Measurements from ENCODE around the gene SLC19A1. TPM values are rescaled to one million over a fixed set of nuclear protein-coding genes. Genes with fewer than 3 reads are reported as not detected.

SLC19A1 gene
- 1 to 10 TPM; 5.6 to 6.7 (median 6.6) TPM for total RNA-seq

DNA sequence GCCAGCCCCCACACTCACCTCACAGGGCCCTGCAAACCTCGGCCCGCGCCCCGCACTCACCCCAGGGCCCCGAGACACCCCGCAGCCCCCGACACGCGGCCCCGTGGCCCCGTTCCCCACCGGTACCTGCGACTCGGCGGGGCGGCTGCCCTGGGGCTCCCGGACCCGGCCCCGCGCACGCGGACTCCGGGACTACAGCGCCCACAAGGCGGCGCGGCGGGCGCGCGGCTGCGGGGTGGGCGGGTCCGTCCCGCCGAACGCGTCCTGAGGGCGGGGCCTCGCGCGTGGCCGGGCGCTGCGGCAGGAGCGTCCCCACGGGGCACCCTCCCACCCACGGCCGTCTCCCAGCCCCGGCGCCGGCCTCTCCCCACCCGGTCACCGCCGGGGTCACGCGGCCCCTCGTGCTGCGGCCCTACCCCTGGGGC, at the start of gene SLC19A1:
Gene SLC19A1 (minus strand): TSS at position 199 of the 425 bp plus-strand sequence. CDS start 4,481 bp downstream, outside the sequence.
- Histone ChIP-seq H3K36me3 (no peaks in the 10 kb centered on the region), H3K9me3 (no peaks in the 10 kb centered on the region), H3K27ac (peak within 1 kb of the TSS; percentile 78 to 91), H3K4me1 (peaks cover 4 to 6% of the 10 kb centered on the region in 2 donors), H3K4me3 (peak within 1 kb of the TSS; percentile 62 to 97 (median 75)), H3K27me3 (no peaks in the 10 kb centered on the region)
- DNase-seq (ENCODE audit: low spot score in 2 of 2), result peak; percentile 24 to 63
- intact Hi-C loops (cut with DNase I; ENCODE audit: low total_unique reads), result loop anchor here (10.0 kb wide), 1 partner anchor 677 kb away; no protein-coding TSS in a partner anchor
- TF ChIP-seq, protein P1, sequence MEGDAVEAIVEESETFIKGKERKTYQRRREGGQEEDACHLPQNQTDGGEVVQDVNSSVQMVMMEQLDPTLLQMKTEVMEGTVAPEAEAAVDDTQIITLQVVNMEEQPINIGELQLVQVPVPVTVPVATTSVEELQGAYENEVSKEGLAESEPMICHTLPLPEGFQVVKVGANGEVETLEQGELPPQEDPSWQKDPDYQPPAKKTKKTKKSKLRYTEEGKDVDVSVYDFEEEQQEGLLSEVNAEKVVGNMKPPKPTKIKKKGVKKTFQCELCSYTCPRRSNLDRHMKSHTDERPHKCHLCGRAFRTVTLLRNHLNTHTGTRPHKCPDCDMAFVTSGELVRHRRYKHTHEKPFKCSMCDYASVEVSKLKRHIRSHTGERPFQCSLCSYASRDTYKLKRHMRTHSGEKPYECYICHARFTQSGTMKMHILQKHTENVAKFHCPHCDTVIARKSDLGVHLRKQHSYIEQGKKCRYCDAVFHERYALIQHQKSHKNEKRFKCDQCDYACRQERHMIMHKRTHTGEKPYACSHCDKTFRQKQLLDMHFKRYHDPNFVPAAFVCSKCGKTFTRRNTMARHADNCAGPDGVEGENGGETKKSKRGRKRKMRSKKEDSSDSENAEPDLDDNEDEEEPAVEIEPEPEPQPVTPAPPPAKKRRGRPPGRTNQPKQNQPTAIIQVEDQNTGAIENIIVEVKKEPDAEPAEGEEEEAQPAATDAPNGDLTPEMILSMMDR (IDR thresholded peaks at IDR 0.05), result peak in 1 of 3 donors; percentile 49
- TF ChIP-seq POLR2AphosphoS5 (IDR thresholded peaks at IDR 0.05) (no peak), POLR2A (IDR thresholded peaks at IDR 0.05) (no peak)

- no peak for DNase-seq (ENCODE audit: low spot score in 2 of 2)
- Histone ChIP-seq H3K27me3 (peaks cover 3 to 13% of the 10 kb centered on the region in 2 donors), H3K4me1 (no peaks in the 10 kb centered on the region), H3K9me3 (peaks cover 0 to 11% of the 10 kb centered on the region in 2 donors), H3K36me3 (no peaks in the 10 kb centered on the region), H3K4me3 (no peak overlapping the region), H3K27ac (no peak overlapping the region)
- no peak for TF ChIP-seq POLR2AphosphoS5 (IDR thresholded peaks at IDR 0.05)
- TF ChIP-seq POLR2A (IDR thresholded peaks at IDR 0.05), result no peak
- TF ChIP-seq, protein P1 (IDR thresholded peaks at IDR 0.05), result no peak
- intact Hi-C loops (cut with DNase I; ENCODE audit: low total_unique reads), result no loop called here
Observed at GRCh38 chr21:45591619-45592207, 49.5 kb upstream of the SLC19A1 start.

DNA sequence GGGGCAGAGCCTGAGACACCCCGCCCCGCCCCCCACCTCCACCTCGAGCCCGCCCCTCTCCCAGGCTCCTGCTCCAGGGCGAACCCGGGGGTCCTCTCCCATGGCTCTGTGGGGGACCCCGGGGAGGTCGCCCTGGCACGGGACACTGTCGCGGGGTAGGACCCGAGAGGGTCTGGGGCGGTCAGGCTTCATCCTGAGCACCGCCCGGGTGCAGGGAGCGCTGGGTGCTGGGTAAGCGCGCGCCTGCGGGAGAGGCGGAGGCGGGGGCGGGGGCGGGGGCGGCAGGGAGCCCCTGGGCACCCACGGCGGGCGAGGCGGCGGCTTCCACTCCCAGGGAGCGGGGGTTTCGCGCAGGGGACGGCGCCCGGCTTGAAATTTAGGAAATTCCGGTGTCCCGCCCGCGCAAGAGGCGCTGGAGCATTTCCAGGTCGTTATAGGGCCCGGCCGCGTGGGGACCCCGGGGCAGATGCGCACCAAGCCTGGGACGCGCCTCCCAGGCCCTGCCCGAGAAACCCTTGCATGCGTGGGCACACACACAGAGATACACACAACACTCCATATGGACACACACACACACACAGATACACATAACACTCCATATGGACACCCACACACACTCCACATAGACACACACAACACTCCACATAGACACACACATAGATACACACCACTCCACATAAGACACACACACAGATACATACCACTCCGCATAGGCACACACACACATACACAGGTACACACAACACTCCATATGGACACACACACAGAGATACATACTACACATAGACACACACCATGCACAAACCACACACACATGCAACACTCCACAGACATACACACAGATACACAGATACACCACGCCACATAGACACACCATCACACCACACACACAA, 48.7 kb upstream of the SLC19A1 start:
- TF ChIP-seq POLR2A (IDR thresholded peaks at IDR 0.05) (no peak), POLR2AphosphoS5 (IDR thresholded peaks at IDR 0.05) (no peak)
- TF ChIP-seq, protein P1 (IDR thresholded peaks at IDR 0.05), result no peak
- Histone ChIP-seq H3K4me3 (peak overlapping the region; percentile 37 to 67 (median 51)), H3K27me3 (peaks cover 3 to 11% of the 10 kb centered on the region in 2 donors), H3K9me3 (peaks cover 5 to 19% of the 10 kb centered on the region in 2 donors), H3K27ac (no peak overlapping the region), H3K36me3 (no peaks in the 10 kb centered on the region), H3K4me1 (no peaks in the 10 kb centered on the region)
- intact Hi-C loops (cut with DNase I; ENCODE audit: low total_unique reads), result no loop called here
- DNase-seq (ENCODE audit: low spot score in 2 of 2), result no peak

GRCh38 chr21:45590246-45590725, 48.0 kb upstream of the SLC19A1 start:
- H3K27ac ChIP-seq, result no peak overlapping the region
- H3K9me3 ChIP-seq, result peaks cover 11 to 26% of the 10 kb centered on the region in 2 donors
- DNase-seq (ENCODE audit: low spot score in 2 of 2), result peak in 1 of 2 donors; percentile 49
- H3K4me1 ChIP-seq, result no peaks in the 10 kb centered on the region
- H3K27me3 ChIP-seq, result peaks cover 3 to 6% of the 10 kb centered on the region in 2 donors
- TF ChIP-seq POLR2A (IDR thresholded peaks at IDR 0.05), result no peak
- TF ChIP-seq, protein P1 (IDR thresholded peaks at IDR 0.05), result no peak
- TF ChIP-seq POLR2AphosphoS5 (IDR thresholded peaks at IDR 0.05), result no peak
- intact Hi-C loops (cut with DNase I; ENCODE audit: low total_unique reads), result no loop called here
- H3K36me3 ChIP-seq, result no peaks in the 10 kb centered on the region
- H3K4me3 ChIP-seq, result peak overlapping the region; percentile 37 to 67 (median 51)
